ENCODE measurements around the gene ARSG.

DNA sequence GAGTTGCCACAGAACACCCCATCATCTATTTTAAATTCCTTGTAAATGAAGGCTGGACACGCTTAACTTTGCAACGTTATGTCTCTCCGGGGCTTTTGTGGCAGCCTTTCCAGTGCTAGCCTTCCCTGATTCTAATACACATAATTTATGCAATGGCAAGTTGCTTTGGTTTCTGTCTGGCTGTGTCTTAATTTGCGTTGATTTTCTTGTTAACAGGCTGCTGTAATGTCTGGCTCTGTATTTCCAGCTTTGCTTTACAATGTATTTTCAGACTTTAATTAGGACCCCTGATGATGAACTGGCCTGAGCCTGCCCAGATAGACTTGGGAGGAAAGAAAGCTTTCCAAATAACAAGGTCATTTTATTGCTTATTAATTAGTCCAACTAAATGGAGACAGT lies 30.3 kb downstream of the ARSG start:
- TF ChIP-seq, protein P1, sequence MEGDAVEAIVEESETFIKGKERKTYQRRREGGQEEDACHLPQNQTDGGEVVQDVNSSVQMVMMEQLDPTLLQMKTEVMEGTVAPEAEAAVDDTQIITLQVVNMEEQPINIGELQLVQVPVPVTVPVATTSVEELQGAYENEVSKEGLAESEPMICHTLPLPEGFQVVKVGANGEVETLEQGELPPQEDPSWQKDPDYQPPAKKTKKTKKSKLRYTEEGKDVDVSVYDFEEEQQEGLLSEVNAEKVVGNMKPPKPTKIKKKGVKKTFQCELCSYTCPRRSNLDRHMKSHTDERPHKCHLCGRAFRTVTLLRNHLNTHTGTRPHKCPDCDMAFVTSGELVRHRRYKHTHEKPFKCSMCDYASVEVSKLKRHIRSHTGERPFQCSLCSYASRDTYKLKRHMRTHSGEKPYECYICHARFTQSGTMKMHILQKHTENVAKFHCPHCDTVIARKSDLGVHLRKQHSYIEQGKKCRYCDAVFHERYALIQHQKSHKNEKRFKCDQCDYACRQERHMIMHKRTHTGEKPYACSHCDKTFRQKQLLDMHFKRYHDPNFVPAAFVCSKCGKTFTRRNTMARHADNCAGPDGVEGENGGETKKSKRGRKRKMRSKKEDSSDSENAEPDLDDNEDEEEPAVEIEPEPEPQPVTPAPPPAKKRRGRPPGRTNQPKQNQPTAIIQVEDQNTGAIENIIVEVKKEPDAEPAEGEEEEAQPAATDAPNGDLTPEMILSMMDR (IDR thresholded peaks at IDR 0.05; ENCODE audit: insufficient read depth, low read length, poor library complexity, severe bottlenecking), result no peak
- no peak for TF ChIP-seq EZH2phosphoT487 (conservative IDR thresholded peaks at IDR 0.05; ENCODE audit: low read length)

Data from SU-DHL-6 (cell line).